HG03108 (cell line): Measurements from ENCODE around the gene FBN2.
"Not testable (repeated sequence)": the region's sequence is repeated elsewhere in the genome, so short reads cannot be mapped to it uniquely, and the experiment has no call there.

Experiments
- ATAC-seq: cut with Tn5 transposase; IDR thresholded peaks from one replicate; pipeline ENCODE4 v1.9.1; 2021; ENCODE audit warnings: moderate library complexity; ENCODE audit not compliant: unreplicated experiment

Gene FBN2

DNA sequence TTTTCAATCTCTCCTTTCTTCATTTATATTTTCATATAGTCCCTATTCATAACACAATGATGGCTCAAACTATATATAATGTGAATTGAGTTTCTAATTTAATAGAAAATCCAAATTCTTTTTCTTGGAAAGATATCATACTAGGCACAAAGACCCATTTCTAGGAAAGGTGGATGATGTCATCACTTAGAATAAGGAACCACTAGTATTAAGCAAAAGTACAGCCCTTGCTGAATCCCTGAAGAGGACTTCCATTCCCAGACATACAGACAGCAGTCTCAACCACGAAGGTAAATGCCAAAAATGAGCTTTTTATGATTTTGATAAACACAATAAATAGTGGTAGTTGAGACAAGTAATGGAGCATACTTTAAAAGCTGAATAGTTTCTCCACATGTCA, 210.0 kb downstream of the FBN2 start:
- ATAC-seq: no peak

GRCh38 chr5:128321418-128321817, 216.6 kb downstream of the FBN2 start:
- not testable (repeated sequence) for ATAC-seq

DNA sequence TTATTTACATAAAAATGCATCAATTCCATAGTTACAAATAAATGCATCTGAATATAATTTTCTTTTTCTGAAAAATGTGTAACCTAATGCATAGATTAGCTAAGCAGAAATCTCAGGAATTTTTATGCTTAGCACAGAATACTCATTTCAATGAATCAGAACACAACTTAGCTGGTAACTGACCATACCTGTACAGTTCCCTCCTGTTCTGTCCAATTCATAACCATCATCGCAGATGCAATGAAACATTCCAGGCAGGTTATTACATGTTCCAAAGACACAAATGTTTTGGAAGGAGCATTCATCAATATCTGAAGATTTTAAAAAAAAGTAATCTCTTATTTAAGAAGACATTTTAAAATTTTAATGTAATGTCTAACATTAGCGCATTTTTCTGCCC, 219.4 kb downstream of the FBN2 start:
- no peak for ATAC-seq

- ATAC-seq: no peak
Observed at GRCh38 chr5:128317481-128317880, 220.6 kb downstream of the FBN2 start.

DNA sequence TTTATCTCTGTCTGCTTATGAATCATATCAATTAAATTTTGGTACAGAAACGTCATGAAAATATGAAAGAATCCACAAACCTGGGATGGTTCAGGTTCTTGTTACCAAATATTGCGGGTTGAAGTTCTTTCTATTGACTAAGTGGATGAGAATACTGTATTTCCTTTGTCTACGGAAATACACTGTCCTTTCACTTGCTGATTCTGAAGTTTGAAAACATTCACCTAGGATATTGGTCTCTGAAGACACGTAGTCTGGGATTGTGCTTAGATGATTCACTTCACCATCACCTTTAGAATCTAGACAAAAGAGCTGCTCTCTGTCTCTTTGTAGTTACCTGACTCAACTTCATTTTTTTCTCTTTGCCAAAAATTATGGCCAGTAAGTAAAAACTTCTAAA, 222.4 kb downstream of the FBN2 start:
- ATAC-seq: no peak

DNA sequence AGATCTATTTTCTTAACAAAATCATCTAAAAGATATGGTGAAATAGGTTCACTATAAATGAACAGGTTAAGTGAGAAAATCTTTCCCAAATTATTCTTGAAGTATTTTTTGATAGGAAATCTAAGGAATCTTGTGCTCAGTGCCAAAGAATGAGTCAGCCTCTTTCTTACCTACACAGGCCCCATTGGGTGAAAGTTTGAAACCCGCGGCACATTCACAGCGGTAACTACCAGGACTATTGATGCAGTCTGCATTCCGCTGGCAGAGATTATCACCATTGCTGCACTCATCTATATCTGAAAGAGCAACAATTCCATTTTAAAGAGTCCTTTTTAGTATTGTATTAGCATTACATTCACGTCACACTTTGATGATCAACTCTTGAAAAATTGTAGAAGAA, 232.7 kb downstream of the FBN2 start:
- ATAC-seq: no peak

- ATAC-seq: no peak
Observed at GRCh38 chr5:128304791-128305190, 233.3 kb downstream of the FBN2 start.

DNA sequence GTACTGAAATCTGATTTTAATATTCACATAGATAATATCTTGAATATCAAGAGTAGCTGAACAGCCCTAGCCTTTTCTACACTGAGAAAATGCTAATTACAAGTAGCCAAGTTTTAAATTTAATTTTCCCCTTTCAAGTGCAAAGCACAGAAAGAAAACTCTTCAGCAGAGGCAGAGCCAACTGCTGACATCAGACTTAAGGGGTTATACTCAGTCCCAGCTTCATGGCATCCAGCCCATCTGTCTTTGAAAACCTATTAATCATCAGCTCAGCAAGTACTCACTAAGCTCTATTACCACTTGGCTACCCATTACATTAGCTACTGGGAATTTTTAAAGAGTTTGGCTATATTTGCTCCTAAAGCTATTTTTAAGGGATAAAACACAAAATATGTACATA, 234.0 kb downstream of the FBN2 start:
- no peak for ATAC-seq

GRCh38 chr5:128303593-128303992, 234.5 kb downstream of the FBN2 start:
- ATAC-seq: no peak

- no peak for ATAC-seq
Observed at GRCh38 chr5:128300181-128300580, 237.9 kb downstream of the FBN2 start.

DNA sequence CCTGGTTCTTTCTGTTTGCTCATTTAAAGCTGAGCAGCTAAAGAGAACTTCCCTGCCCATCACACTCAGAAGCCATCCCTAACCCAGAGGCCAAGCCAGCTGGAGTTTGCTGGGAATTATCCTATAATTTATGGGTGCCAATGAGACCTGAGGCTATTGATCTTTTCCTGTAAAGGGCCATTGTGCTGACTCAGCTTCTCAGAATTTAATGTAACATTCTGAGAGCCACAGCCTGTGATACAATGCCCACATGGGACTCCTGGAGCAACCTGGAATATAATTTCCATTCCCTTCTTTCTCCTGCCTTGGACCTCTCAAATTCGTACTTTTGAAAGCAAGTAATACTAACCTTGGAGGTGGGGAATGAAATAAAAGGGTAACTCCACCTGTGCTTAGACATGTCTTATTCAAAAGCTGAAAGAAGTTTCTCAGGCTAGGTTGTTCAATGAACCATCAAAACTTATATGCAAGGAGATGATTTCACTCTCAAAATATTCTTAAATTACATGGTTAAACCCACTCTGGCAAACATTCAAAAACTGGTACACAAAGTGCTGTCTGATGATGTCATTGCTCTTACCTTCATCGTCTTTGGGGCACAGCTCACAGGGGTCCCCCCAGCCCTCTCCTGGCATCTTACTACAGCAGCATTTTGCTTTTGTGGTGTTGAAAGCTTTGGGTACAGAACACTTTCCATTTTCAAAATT, 247.7 kb downstream of the FBN2 start:
- no peak for ATAC-seq

DNA sequence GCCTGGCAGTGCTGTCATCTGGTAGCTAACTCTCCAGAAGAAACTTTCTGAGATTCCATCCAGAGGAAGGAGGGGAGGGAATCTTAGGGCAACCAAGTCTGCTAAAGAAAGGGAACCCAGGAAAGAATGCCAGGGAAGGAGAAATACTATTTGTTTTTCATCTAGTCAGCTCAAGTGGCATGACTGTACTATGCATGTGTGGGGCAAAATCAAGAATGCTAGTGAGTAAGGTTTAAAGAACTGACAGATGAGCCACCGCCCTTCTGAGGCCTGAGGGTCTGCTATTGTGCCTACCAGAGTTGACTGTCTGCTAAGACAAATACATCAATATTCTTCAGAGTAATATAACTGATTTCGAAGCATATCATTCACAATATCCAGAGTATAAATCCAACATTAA, 250.3 kb downstream of the FBN2 start:
- no peak for ATAC-seq

GRCh38 chr5:128284236-128284635, 253.8 kb downstream of the FBN2 start:
- no peak for ATAC-seq

GRCh38 chr5:128279345-128279744, 258.7 kb downstream of the FBN2 start:
- ATAC-seq: no peak

GRCh38 chr5:128276537-128277216, 261.4 kb downstream of the FBN2 start:
- no peak for ATAC-seq

- ATAC-seq: no peak
Observed at GRCh38 chr5:128274441-128274840, 263.6 kb downstream of the FBN2 start.

DNA sequence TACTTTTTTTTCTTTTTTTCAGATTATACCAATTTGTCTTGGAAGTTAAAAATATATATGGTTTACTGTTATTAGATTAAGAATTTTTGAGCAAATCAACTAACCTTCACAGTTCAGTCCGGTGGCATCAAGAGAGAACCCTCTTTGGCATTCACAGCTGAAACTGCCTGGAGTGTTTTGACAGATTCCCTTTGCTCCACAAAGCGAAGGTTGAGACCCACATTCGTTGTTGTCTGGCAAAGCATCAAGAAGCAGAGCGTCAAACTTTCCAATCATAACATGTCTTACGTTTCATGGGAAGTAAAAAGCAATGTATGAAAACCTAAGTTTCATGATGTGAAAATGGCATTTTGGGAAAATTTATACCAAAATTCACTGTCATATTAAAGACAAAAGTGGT, 264.3 kb downstream of the FBN2 start:
- no peak for ATAC-seq

DNA sequence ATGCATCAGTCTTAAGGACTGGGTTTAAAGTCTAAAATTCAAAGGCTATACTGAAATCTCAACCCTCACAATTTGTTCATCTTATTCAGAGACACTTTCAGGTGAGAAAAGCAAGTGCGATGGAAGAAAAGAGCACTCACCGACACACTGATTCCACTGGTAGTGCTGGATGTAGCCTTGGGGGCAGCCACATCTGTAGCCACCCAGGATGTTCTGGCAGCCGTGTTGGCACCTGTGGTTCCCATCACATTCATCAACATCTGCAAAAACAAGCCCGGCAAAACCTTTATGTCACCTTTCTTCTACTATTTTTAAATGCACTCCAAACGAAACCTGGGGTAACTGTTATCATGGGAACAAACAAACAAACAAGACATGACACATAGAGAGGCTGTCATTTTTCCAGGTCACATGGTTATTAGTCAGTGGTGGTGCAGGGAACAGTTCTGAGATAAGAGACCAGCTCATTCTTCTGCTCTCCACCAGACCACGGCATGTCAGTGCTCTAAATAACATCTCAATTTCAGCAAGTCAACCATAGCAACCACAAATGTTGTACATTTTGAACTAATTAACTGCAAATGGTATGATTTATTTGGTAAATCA, 266.1 kb downstream of the FBN2 start:
- ATAC-seq: no peak

DNA sequence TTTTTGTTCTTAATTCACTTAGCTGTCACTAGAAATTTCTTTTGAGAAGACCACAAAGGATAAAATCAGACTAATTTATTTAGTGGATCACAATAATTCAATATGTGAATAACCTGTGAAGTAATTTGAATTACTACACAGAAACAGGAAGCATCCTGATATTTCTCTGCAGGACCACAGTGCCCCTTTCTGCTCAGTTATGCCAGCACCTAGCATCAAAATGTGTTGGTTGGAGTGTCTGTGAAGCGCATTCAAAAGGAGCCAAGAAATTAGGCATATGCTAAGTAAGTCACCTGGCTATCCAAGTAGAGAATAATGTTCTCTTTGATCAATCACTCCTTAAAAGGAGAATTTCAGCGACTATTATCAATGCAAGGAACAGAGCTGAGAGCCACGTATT, 267.0 kb downstream of the FBN2 start:
- no peak for ATAC-seq

- no peak for ATAC-seq
Observed at GRCh38 chr5:128264564-128265360, 273.3 kb downstream of the FBN2 start.

DNA sequence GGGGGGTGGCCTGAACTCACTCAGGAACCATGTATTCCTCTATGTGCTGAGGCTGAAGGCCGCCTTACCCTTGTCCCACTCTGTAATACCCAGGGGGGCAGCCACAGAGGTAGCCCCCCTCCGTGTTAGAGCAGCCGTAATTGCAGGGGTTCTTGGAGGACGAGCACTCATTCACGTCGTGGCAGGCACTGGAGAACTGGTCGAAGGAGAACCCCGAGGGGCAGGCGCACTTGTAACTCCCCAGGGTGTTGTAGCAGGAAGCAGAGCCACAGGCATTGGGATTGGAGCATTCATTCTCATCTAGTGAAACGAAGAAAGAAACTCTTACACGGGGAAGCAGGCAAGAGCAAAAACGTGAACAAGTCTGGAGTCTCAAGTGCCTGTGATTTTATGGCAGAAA, 274.7 kb downstream of the FBN2 start:
- no peak for ATAC-seq

- ATAC-seq: no peak
Observed at GRCh38 chr5:128262911-128263310, 275.1 kb downstream of the FBN2 start.
